Suprapubic skin (tissue), 3 donors: ENCODE measurements around the gene DDX5.

Experiments used
- POLR2A ChIP-seq, 2 donors: fragments of 450-650 bp; IDR thresholded peaks; one replicate each; pipeline ENCODE4 v1.6.1; 2017; ENCODE audit warnings: antibody characterized with exemption in 2 of 2, mild to moderate bottlenecking in 2 of 2, moderate library complexity in 2 of 2
- TF ChIP-seq, protein P1 (sequence below), 2 donors: fragments of 200-600 bp in 1 of 2; fragments of 450-650 bp in 1 of 2; sonication (generic) in 1 of 2; IDR thresholded peaks; one replicate each; pipeline ENCODE4 v1.5.1; 2016 to 2019; ENCODE audit warnings: antibody characterized with exemption in 2 of 2, mild to moderate bottlenecking in 1 of 2, moderate library complexity in 1 of 2

- no peak for TF ChIP-seq POLR2A (IDR thresholded peaks at IDR 0.05)
- TF ChIP-seq, protein P1, sequence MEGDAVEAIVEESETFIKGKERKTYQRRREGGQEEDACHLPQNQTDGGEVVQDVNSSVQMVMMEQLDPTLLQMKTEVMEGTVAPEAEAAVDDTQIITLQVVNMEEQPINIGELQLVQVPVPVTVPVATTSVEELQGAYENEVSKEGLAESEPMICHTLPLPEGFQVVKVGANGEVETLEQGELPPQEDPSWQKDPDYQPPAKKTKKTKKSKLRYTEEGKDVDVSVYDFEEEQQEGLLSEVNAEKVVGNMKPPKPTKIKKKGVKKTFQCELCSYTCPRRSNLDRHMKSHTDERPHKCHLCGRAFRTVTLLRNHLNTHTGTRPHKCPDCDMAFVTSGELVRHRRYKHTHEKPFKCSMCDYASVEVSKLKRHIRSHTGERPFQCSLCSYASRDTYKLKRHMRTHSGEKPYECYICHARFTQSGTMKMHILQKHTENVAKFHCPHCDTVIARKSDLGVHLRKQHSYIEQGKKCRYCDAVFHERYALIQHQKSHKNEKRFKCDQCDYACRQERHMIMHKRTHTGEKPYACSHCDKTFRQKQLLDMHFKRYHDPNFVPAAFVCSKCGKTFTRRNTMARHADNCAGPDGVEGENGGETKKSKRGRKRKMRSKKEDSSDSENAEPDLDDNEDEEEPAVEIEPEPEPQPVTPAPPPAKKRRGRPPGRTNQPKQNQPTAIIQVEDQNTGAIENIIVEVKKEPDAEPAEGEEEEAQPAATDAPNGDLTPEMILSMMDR (IDR thresholded peaks at IDR 0.05), result no peak
Measured at GRCh38 chr17:64534187-64534586, 28.1 kb upstream of the DDX5 start.
